ENCODE results near the gene HMCES.

HMCES gene

DNA sequence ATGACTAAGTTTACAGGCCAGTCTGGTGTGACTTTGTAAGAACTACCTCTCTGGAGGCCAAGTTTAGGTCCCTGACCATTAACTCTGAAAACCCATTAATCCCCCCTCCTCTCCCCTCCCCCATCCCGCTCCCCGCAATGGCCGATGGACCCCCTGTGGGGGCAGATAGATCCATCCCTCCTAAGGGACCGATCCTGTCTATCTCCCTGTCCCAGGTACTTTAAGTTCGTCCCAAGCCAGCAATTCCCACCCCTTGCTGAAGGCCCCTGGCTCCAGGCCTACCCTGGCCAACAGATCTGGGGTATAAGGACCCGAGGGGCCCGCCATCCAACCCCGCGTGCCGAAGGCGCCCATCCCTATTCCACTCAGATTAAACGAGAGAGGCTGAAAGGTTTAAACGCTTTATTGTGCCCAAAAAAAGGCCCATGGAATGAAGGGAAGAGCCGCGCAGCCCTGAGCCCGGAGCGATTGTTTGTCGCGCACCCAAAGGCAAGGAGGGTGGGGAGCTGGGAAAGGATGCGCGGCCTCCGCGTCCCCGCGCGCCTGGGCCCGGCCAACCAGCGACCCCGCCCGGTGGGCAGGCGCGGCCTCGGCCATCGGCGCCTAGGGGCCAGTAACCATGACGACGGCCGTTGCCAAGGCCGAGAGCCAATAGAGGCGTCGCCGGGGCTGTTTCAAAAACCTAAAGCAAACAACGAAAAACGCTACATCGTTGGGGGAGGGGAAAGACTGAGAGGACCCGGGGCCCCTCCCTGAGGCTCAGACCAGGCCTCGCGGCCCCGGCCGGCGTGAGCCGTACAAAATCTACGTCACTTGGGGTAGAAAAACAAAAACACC is 35.9 kb downstream of the HMCES start (continued):
- TF ChIP-seq ZNF341 (tag by site-specific recombination; IDR thresholded peaks at IDR 0.05; ENCODE audit: low read depth), result peak; percentile 50; the same call in 1 of the 2 replicates
- TF ChIP-seq, protein P1, sequence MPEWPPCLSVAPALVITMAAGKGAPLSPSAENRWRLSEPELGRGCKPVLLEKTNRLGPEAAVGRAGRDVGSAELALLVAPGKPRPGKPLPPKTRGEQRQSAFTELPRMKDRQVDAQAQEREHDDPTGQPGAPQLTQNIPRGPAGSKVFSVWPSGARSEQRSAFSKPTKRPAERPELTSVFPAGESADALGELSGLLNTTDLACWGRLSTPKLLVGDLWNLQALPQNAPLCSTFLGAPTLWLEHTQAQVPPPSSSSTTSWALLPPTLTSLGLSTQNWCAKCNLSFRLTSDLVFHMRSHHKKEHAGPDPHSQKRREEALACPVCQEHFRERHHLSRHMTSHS (tag by site-specific recombination; IDR thresholded peaks at IDR 0.05), result no peak
- TF ChIP-seq OVOL3 (tag by site-specific recombination; IDR thresholded peaks at IDR 0.05), result peak; percentile 68; the same call in 1 of the 2 replicates
- TF ChIP-seq, protein P2, sequence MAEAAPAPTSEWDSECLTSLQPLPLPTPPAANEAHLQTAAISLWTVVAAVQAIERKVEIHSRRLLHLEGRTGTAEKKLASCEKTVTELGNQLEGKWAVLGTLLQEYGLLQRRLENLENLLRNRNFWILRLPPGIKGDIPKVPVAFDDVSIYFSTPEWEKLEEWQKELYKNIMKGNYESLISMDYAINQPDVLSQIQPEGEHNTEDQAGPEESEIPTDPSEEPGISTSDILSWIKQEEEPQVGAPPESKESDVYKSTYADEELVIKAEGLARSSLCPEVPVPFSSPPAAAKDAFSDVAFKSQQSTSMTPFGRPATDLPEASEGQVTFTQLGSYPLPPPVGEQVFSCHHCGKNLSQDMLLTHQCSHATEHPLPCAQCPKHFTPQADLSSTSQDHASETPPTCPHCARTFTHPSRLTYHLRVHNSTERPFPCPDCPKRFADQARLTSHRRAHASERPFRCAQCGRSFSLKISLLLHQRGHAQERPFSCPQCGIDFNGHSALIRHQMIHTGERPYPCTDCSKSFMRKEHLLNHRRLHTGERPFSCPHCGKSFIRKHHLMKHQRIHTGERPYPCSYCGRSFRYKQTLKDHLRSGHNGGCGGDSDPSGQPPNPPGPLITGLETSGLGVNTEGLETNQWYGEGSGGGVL (tag by site-specific recombination; IDR thresholded peaks at IDR 0.05), result peak; percentile 29; the same call in 1 of the 2 replicates
- TF ChIP-seq FEZF1 (tag by site-specific recombination; IDR thresholded peaks at IDR 0.05), result no peak
- no peak for TF ChIP-seq HOXA7 (CRISPR knock-in tag; IDR thresholded peaks at IDR 0.05; ENCODE audit: borderline replicate concordance)
- no peak for TF ChIP-seq ZNF426 (tag by site-specific recombination; IDR thresholded peaks at IDR 0.05)
- TF ChIP-seq, protein P3, sequence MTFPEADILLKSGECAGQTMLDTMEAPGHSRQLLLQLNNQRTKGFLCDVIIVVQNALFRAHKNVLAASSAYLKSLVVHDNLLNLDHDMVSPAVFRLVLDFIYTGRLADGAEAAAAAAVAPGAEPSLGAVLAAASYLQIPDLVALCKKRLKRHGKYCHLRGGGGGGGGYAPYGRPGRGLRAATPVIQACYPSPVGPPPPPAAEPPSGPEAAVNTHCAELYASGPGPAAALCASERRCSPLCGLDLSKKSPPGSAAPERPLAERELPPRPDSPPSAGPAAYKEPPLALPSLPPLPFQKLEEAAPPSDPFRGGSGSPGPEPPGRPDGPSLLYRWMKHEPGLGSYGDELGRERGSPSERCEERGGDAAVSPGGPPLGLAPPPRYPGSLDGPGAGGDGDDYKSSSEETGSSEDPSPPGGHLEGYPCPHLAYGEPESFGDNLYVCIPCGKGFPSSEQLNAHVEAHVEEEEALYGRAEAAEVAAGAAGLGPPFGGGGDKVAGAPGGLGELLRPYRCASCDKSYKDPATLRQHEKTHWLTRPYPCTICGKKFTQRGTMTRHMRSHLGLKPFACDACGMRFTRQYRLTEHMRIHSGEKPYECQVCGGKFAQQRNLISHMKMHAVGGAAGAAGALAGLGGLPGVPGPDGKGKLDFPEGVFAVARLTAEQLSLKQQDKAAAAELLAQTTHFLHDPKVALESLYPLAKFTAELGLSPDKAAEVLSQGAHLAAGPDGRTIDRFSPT (tag by site-specific recombination; IDR thresholded peaks at IDR 0.05), result no peak
- no peak for TF ChIP-seq ZNF670 (tag by site-specific recombination; IDR thresholded peaks at IDR 0.05; ENCODE audit: low read depth)
- TF ChIP-seq ZNF394 (tag by site-specific recombination; IDR thresholded peaks at IDR 0.05; ENCODE audit: borderline replicate concordance), result no peak
- no peak for TF ChIP-seq GLI2 (tag by site-specific recombination; IDR thresholded peaks at IDR 0.05; ENCODE audit: borderline replicate concordance, low read depth)
- no peak for TF ChIP-seq ZNF274 (IDR thresholded peaks at IDR 0.05; ENCODE audit: low read length)
- no peak for TF ChIP-seq ZNF274 (tag by site-specific recombination; IDR thresholded peaks at IDR 0.05; ENCODE audit: borderline replicate concordance)
- TF ChIP-seq ZNF433 (tag by site-specific recombination; IDR thresholded peaks at IDR 0.05; ENCODE audit: low read depth), result no peak
- TF ChIP-seq ZNF132 (tag by site-specific recombination; IDR thresholded peaks at IDR 0.05; ENCODE audit: borderline replicate concordance), result no peak
- TF ChIP-seq SETDB1 (IDR thresholded peaks at IDR 0.05; ENCODE audit: insufficient read length, low read length), result no peak
- TF ChIP-seq, protein P4, sequence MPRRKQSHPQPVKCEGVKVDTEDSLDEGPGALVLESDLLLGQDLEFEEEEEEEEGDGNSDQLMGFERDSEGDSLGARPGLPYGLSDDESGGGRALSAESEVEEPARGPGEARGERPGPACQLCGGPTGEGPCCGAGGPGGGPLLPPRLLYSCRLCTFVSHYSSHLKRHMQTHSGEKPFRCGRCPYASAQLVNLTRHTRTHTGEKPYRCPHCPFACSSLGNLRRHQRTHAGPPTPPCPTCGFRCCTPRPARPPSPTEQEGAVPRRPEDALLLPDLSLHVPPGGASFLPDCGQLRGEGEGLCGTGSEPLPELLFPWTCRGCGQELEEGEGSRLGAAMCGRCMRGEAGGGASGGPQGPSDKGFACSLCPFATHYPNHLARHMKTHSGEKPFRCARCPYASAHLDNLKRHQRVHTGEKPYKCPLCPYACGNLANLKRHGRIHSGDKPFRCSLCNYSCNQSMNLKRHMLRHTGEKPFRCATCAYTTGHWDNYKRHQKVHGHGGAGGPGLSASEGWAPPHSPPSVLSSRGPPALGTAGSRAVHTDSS (tag by site-specific recombination; IDR thresholded peaks at IDR 0.05), result no peak
- TF ChIP-seq ZSCAN30 (tag by site-specific recombination; IDR thresholded peaks at IDR 0.05), result no peak
- peak; percentile 80; the same call in 1 of the 2 replicates for TF ChIP-seq ZBTB20 (tag by site-specific recombination; IDR thresholded peaks at IDR 0.05)
- TF ChIP-seq HOXD13 (CRISPR knock-in tag; IDR thresholded peaks at IDR 0.05; ENCODE audit: borderline replicate concordance), result no peak
- no peak for TF ChIP-seq ZFP3 (tag by site-specific recombination; IDR thresholded peaks at IDR 0.05; ENCODE audit: low read depth)
- TF ChIP-seq GFI1B (tag by site-specific recombination; IDR thresholded peaks at IDR 0.05), result no peak
- TF ChIP-seq SP7 (tag by site-specific recombination; IDR thresholded peaks at IDR 0.05), result no peak
- TF ChIP-seq, protein P5, sequence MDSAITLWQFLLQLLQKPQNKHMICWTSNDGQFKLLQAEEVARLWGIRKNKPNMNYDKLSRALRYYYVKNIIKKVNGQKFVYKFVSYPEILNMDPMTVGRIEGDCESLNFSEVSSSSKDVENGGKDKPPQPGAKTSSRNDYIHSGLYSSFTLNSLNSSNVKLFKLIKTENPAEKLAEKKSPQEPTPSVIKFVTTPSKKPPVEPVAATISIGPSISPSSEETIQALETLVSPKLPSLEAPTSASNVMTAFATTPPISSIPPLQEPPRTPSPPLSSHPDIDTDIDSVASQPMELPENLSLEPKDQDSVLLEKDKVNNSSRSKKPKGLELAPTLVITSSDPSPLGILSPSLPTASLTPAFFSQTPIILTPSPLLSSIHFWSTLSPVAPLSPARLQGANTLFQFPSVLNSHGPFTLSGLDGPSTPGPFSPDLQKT (IDR thresholded peaks at IDR 0.05; ENCODE audit: borderline replicate concordance, low read depth, low read length), result no peak
- TF ChIP-seq OSR2 (tag by site-specific recombination; IDR thresholded peaks at IDR 0.05), result no peak
- TF ChIP-seq REPIN1 (tag by site-specific recombination; IDR thresholded peaks at IDR 0.05; ENCODE audit: low read depth), result no peak
- 0 out of 2 replicates have a peak, but pooled peaks have one; percentile 13 for TF ChIP-seq ZBTB21 (tag by site-specific recombination; IDR thresholded peaks at IDR 0.05)
- TF ChIP-seq, protein P6, sequence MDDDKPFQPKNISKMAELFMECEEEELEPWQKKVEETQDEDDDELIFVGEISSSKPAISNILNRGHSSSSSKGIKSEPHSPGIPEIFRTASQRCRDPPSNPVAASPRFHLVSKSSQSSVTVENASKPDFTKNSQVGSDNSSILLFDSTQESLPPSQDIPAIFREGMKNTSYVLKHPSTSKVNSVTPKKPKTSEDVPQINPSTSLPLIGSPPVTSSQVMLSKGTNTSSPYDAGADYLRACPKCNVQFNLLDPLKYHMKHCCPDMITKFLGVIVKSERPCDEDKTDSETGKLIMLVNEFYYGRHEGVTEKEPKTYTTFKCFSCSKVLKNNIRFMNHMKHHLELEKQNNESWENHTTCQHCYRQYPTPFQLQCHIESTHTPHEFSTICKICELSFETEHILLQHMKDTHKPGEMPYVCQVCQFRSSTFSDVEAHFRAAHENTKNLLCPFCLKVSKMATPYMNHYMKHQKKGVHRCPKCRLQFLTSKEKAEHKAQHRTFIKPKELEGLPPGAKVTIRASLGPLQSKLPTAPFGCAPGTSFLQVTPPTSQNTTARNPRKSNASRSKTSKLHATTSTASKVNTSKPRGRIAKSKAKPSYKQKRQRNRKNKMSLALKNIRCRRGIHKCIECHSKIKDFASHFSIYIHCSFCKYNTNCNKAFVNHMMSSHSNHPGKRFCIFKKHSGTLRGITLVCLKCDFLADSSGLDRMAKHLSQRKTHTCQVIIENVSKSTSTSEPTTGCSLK (tag by site-specific recombination; IDR thresholded peaks at IDR 0.05), result no peak
- no peak for TF ChIP-seq KLF1 (tag by site-specific recombination; IDR thresholded peaks at IDR 0.05)
- TF ChIP-seq ZNF530 (tag by site-specific recombination; IDR thresholded peaks at IDR 0.05; ENCODE audit: low read depth), result no peak
